PC-9 (cell line): ENCODE measurements around the gene NOS1. TPM values are rescaled to one million over a fixed set of nuclear protein-coding genes. Genes with fewer than 3 reads are reported as not detected.
"Not testable (repeated sequence)": the region's sequence is repeated elsewhere in the genome, so short reads cannot be mapped to it uniquely, and the experiment has no call there.

Source experiments
- BruUV-seq: library from RNA; stranded (reverse); fragments of 400-500 nt; replicated peaks from 2 replicates; lab custom pipeline; 2021; lab: Mats Ljungman, UMichigan
- CTCF ChIA-PET: fragments of 300-600 bp; sonication (Branson Sonifier 250); formaldehyde crosslinking; loops from one replicate; lab custom pipeline; 2022; ENCODE audit warnings: antibody characterized with exemption; lab: Charles Lee
- POLR2A ChIA-PET: fragments of 300-600 bp; sonication (Branson Sonifier 250); formaldehyde crosslinking; loops from one replicate; lab custom pipeline; 2022; ENCODE audit warnings: antibody characterized with exemption; ENCODE audit not compliant: unreplicated experiment; lab: Charles Lee
- DNase-seq, 2 experiments: peaks; one replicate each; pipeline versions ENCODE4 v3.0.0 to v3.0.0-alpha.2; 2015 to 2022; ENCODE audit warnings: mixed read lengths in 1 of 2
- H2AFZ ChIP-seq: fragments of 200-600 bp; sonication (generic); 2 replicates; pipeline ENCODE4 v1.8.1; 2017; ENCODE audit warnings: antibody characterized with exemption
- H3F3A ChIP-seq: fragments of 200-600 bp; sonication (generic); 2 replicates; pipeline ENCODE4 v1.8.1; 2017; ENCODE audit warnings: antibody characterized with exemption, mild to moderate bottlenecking, low read depth; ENCODE audit not compliant: insufficient read depth
- H3K27ac ChIP-seq: fragments of 200-600 bp; sonication (generic); 2 replicates; pipeline ENCODE4 v1.6.1; 2016; ENCODE audit warnings: mixed run types
- H3K27me3 ChIP-seq: fragments of 200-600 bp; sonication (generic); 2 replicates; pipeline ENCODE4 v1.6.1; 2016; ENCODE audit warnings: low read depth, mixed run types; ENCODE audit not compliant: insufficient read depth
- H3K36me3 ChIP-seq: fragments of 200-600 bp; sonication (generic); 2 replicates; pipeline ENCODE4 v1.6.1; 2016; ENCODE audit warnings: low read depth, mixed run types
- H3K4me1 ChIP-seq: fragments of 200-600 bp; sonication (generic); replicated peaks from 2 replicates; pipeline ENCODE4 v1.6.1; 2016; ENCODE audit warnings: mixed run types; ENCODE audit not compliant: insufficient read depth
- H3K4me2 ChIP-seq: fragments of 200-600 bp; sonication (generic); 2 replicates; pipeline ENCODE4 v1.6.1; 2017; ENCODE audit warnings: mixed run types
- H3K4me3 ChIP-seq: fragments of 200-600 bp; sonication (generic); 2 replicates; pipeline ENCODE4 v1.6.1; 2016; ENCODE audit warnings: mixed run types
- H3K79me2 ChIP-seq: fragments of 200-600 bp; sonication (generic); 2 replicates; pipeline ENCODE4 v1.6.1; 2017; ENCODE audit warnings: low read depth, mixed run types
- H3K9me2 ChIP-seq: fragments of 200-600 bp; sonication (generic); 2 replicates; pipeline ENCODE4 v1.8.1; 2017; ENCODE audit warnings: mild to moderate bottlenecking; ENCODE audit not compliant: insufficient read depth
- H3K9me3 ChIP-seq: fragments of 200-600 bp; sonication (generic); 2 replicates; pipeline ENCODE4 v1.8.1; 2016; ENCODE audit warnings: low read depth; ENCODE audit not compliant: insufficient read depth
- H4K20me1 ChIP-seq: fragments of 200-600 bp; sonication (generic); 2 replicates; pipeline ENCODE4 v1.8.1; 2017; ENCODE audit not compliant: insufficient read depth
- EZH2 ChIP-seq: fragments of 200-600 bp; sonication (generic); IDR thresholded peaks from 2 replicates; pipeline ENCODE4 v1.8.0; 2017; ENCODE audit warnings: antibody characterized with exemption, low read depth
- intact Hi-C: fragments of 100-400 bp; cut with micrococcal nuclease; formaldehyde crosslinking; loops from one replicate; pipeline ENCODE4 v1.10.0; 2022; ENCODE audit not compliant: unreplicated experiment
- total RNA-seq: library from RNA; stranded (reverse); gene quantifications from 2 replicates; pipeline ENCODE4 v1.2.3, GENCODE V29; 2021
- TF ChIP-seq, protein P1 (sequence below): fragments of 200-600 bp; sonication (generic); conservative IDR thresholded peaks from 2 replicates; pipeline ENCODE4 v1.6.1; 2017; ENCODE audit warnings: mixed run types, antibody characterized with exemption, mild to moderate bottlenecking, moderate library complexity

The NOS1 gene
- total RNA-seq, 1 experiment from 2014 or later: not detected

DNA sequence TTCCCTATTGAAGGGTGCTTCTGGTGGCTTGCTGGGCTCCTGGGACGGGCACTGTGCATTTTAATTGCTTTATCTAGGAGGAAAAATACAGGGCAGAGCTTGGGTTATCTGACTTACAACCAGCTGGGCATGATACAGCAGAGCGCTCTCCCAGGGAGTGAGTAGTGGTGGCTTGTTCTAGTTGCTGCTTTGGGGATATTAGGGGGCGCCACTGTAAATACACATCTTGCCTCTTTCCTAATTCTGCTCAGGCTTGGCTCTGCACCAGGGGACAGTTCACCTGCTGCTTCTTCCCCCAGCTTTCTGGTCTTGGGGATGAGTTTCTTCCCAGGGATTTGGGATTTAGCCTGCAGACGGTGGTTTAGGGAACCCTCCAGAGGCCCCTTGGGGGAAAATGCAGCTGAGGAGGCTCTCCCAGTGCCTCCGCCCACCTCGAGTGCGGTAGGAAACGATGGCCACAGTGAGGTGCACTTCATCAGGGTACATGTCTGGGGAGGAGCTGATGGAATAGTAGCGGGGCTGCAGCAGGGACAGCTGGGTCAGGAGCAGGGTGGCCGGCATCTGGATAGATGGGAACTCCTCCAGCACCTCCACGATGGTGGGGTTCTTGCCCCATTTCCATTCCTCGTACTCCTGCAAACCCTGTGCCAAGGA is 134.3 kb downstream of the NOS1 start:
- no peaks in the 10 kb centered on the region for H3K9me3 ChIP-seq
- H3K36me3 ChIP-seq: no peaks in the 10 kb centered on the region
- CTCF ChIA-PET: no interaction called here
- no peak overlapping the region for H3K4me3 ChIP-seq
- no peaks in the 10 kb centered on the region for H4K20me1 ChIP-seq
- no peak overlapping the region for H2AFZ ChIP-seq
- no TSS peak for BruUV-seq
- H3K4me1 ChIP-seq: no peaks in the 10 kb centered on the region
- TF ChIP-seq, protein P1, sequence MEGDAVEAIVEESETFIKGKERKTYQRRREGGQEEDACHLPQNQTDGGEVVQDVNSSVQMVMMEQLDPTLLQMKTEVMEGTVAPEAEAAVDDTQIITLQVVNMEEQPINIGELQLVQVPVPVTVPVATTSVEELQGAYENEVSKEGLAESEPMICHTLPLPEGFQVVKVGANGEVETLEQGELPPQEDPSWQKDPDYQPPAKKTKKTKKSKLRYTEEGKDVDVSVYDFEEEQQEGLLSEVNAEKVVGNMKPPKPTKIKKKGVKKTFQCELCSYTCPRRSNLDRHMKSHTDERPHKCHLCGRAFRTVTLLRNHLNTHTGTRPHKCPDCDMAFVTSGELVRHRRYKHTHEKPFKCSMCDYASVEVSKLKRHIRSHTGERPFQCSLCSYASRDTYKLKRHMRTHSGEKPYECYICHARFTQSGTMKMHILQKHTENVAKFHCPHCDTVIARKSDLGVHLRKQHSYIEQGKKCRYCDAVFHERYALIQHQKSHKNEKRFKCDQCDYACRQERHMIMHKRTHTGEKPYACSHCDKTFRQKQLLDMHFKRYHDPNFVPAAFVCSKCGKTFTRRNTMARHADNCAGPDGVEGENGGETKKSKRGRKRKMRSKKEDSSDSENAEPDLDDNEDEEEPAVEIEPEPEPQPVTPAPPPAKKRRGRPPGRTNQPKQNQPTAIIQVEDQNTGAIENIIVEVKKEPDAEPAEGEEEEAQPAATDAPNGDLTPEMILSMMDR: no peak
- no peak for TF ChIP-seq EZH2
- no peak overlapping the region for H3K4me2 ChIP-seq
- intact Hi-C loops: no loop called here
- no peak for DNase-seq
- no peaks in the 10 kb centered on the region for H3K79me2 ChIP-seq
- H3K27me3 ChIP-seq: peaks cover 93% of the 10 kb centered on the region
- POLR2A ChIA-PET: no interaction called here
- H3K27ac ChIP-seq: no peak overlapping the region
- no peaks in the 10 kb centered on the region for H3F3A ChIP-seq
- H3K9me2 ChIP-seq: no peaks in the 10 kb centered on the region

DNA sequence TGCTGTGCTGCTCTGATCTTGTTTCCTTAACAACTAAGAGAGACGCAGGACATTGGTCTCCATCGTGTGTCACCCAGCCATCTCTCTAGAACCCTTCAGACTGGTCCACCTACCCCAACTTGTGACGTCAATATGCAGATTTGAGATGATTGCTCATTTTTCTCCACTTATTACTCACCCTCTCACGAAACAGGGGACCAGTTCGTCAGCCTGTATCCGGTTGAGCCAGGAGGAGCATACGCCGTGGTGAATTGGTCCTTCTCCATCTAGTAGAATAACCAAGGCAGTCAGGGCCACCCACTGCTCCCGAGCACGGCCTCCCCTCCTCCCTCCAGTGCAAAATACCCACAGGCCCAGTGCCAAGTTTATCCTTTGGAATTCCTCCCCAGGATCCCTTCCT is 134.9 kb downstream of the NOS1 start:
- no peaks in the 10 kb centered on the region for H3K79me2 ChIP-seq
- H3K27ac ChIP-seq: no peak overlapping the region
- no peaks in the 10 kb centered on the region for H4K20me1 ChIP-seq
- no peaks in the 10 kb centered on the region for H3K9me2 ChIP-seq
- no peaks in the 10 kb centered on the region for H3F3A ChIP-seq
- H3K36me3 ChIP-seq: no peaks in the 10 kb centered on the region
- H3K4me3 ChIP-seq: no peak overlapping the region
- no peak for DNase-seq
- H3K4me2 ChIP-seq: no peak overlapping the region
- POLR2A ChIA-PET: no interaction called here
- BruUV-seq: no TSS peak
- intact Hi-C loops: no loop called here
- H3K9me3 ChIP-seq: no peaks in the 10 kb centered on the region
- no peaks in the 10 kb centered on the region for H3K4me1 ChIP-seq
- CTCF ChIA-PET: no interaction called here
- H2AFZ ChIP-seq: no peak overlapping the region
- TF ChIP-seq, protein P1: no peak
- TF ChIP-seq EZH2: no peak
- peaks cover 91% of the 10 kb centered on the region for H3K27me3 ChIP-seq

DNA sequence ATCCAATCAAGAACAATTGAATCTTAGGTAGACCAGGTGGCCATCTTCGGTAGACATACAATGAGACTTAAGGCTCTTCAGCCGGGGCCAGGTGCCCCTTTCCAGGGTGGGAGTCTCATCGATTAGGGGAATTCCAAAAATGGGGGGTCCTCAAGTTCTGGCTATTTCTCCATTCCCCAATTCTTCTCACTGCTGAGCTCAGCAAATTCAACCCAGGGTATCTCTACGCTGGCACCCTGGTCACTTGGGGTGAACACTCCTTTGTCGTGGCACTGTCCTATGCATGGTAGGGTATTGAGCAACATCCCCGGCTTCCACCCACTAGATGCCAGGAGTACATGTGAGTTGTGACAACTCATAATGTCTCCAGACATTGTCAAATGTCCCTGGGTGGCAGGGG is 136.2 kb downstream of the NOS1 start:
- Histone ChIP-seq H3K9me3 (no peaks in the 10 kb centered on the region), H3K4me1 (no peaks in the 10 kb centered on the region), H3K4me2 (no peak overlapping the region), H3K36me3 (no peaks in the 10 kb centered on the region), H3K9me2 (no peaks in the 10 kb centered on the region), H4K20me1 (no peaks in the 10 kb centered on the region), H3K4me3 (no peak overlapping the region), H2AFZ (no peak overlapping the region), H3K27ac (no peak overlapping the region), H3K79me2 (no peaks in the 10 kb centered on the region), H3F3A (no peaks in the 10 kb centered on the region), H3K27me3 (peaks cover 88% of the 10 kb centered on the region)
- ChIA-PET CTCF (no interaction called here), POLR2A (no interaction called here)
- DNase-seq: no peak
- no TSS peak for BruUV-seq
- TF ChIP-seq EZH2: no peak
- TF ChIP-seq, protein P1: no peak
- intact Hi-C loops: no loop called here

DNA sequence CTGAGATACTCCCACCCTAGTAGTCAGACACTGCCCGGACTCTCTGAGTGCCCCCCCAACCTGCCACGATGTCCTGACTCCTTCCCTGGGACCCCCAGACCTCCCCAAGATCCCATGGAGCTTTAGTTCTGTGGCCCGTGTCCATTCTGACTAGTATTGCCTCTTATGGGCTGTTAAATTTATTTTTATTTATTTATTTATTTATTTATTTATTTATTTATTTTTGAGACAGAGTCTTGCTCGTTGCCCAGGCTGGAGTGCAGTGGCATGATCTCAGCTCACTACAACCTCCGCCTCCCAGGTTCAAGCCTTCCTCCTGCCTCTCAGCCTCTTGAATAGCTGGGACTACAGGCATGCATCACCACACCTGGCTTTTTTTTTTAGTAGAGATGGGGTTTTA is 140.5 kb downstream of the NOS1 start:
- CTCF ChIA-PET: interaction anchor here (0.5 kb wide), 1 partner anchor 13 kb away, joined by 8 read pairs; no protein-coding TSS in a partner anchor
- POLR2A ChIA-PET: interaction anchor here (0.5 kb wide), 1 partner anchor 133 kb away, joined by 6 read pairs; no protein-coding TSS in a partner anchor

More for the DNA sequence above, 140.5 kb downstream of the NOS1 start:
- H3K36me3 ChIP-seq, H3K4me2 ChIP-seq, intact Hi-C loops, H3K9me3 ChIP-seq, H3F3A ChIP-seq, BruUV-seq, H4K20me1 ChIP-seq, H3K4me3 ChIP-seq, DNase-seq, H3K9me2 ChIP-seq, H3K4me1 ChIP-seq, H2AFZ ChIP-seq, H3K27ac ChIP-seq, H3K79me2 ChIP-seq: not testable (repeated sequence)
- peaks cover 89% of the 10 kb centered on the region for H3K27me3 ChIP-seq
